ENCODE results near the gene KIF5B. TPM values are rescaled to one million over a fixed set of nuclear protein-coding genes. Genes with fewer than 3 reads are reported as not detected.
A peak's percentile ranks its signal among the peaks of the same experiment; 100 is the strongest.

Gene KIF5B
- total and polyA plus RNA-seq, 9 of the 15 experiments (the other 6 are each of a cell fraction or from before 2014, with no cell fraction given), result 24.4 to 94.4 (median 68.9) TPM

- TF ChIP-seq JUNB (CRISPR knock-in tag; conservative IDR thresholded peaks at IDR 0.05), result no peak; the same call in 1 of the 2 replicates
- TF ChIP-seq ZNF318 (IDR thresholded peaks at IDR 0.05; ENCODE audit: borderline replicate concordance in 1 of 2, low read depth in 1 of 2), result no peak
- peak in 1 of 2 experiments; percentile 77; a peak in 3 of 4 replicates for TF ChIP-seq MAZ (CRISPR knock-in tag; conservative IDR thresholded peaks at IDR 0.05 in 1 of 2, IDR thresholded peaks at IDR 0.05 in 1 of 2)
- no peak for TF ChIP-seq IFI16 (CRISPR knock-in tag; IDR thresholded peaks at IDR 0.05)
- TF ChIP-seq HMGXB4 (CRISPR knock-in tag; IDR thresholded peaks at IDR 0.05), result no peak
- TF ChIP-seq DPF2 (IDR thresholded peaks at IDR 0.05), result no peak
- TF ChIP-seq GABPB1 (CRISPR knock-in tag; IDR thresholded peaks at IDR 0.05), result peak; percentile 77
- peak; percentile 72; the same call in 1 of the 2 replicates for TF ChIP-seq PML (IDR thresholded peaks at IDR 0.05; ENCODE audit: low read length)
- TF ChIP-seq ZFX (CRISPR knock-in tag; IDR thresholded peaks at IDR 0.05), result peak; percentile 97
- TF ChIP-seq NR1H2 (CRISPR knock-in tag; IDR thresholded peaks at IDR 0.05), result no peak; the same call in 1 of the 2 replicates
- no peak for TF ChIP-seq ZNF174 (CRISPR knock-in tag; IDR thresholded peaks at IDR 0.05)
These were observed at the start of gene KIF5B (continued) for GRCh38 chr10:32056136-32057035.

Measured in K562 (cell line).